ENCODE data around the gene COG2. TPM values are rescaled to one million over a fixed set of nuclear protein-coding genes. Genes with fewer than 3 reads are reported as not detected.

The COG2 gene
- total RNA-seq, 4 donors from 2014 or later = 21.5 to 46.5 (median 27.4) TPM

GRCh38 chr1:230691615-230692014 lies 49.3 kb downstream of the COG2 start:
- DNase-seq (no peak), ATAC-seq (no peak)
- H3K4me1 ChIP-seq = no peaks in the 10 kb centered on the region
- H3K27me3 ChIP-seq = no peaks in the 10 kb centered on the region
- intact Hi-C loops (cut with DNase I; ENCODE audit: low total_unique reads) (no loop called here), in situ Hi-C loops (cut with MboI; ENCODE audit: low sequenced_read_pairs in 4 of 4) (no loop called here)
- H3K9me3 ChIP-seq = no peaks in the 10 kb centered on the region
- H3K4me3 ChIP-seq = no peak overlapping the region
- peaks cover 0 to 72% of the 10 kb centered on the region in 2 donors for H3K36me3 ChIP-seq
- no peak for TF ChIP-seq POLR2A (IDR thresholded peaks at IDR 0.05)
- TF ChIP-seq, protein P1, sequence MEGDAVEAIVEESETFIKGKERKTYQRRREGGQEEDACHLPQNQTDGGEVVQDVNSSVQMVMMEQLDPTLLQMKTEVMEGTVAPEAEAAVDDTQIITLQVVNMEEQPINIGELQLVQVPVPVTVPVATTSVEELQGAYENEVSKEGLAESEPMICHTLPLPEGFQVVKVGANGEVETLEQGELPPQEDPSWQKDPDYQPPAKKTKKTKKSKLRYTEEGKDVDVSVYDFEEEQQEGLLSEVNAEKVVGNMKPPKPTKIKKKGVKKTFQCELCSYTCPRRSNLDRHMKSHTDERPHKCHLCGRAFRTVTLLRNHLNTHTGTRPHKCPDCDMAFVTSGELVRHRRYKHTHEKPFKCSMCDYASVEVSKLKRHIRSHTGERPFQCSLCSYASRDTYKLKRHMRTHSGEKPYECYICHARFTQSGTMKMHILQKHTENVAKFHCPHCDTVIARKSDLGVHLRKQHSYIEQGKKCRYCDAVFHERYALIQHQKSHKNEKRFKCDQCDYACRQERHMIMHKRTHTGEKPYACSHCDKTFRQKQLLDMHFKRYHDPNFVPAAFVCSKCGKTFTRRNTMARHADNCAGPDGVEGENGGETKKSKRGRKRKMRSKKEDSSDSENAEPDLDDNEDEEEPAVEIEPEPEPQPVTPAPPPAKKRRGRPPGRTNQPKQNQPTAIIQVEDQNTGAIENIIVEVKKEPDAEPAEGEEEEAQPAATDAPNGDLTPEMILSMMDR (IDR thresholded peaks at IDR 0.05 in 4 of 5, conservative IDR thresholded peaks at IDR 0.05 in 1 of 5) = no peak
- H3K27ac ChIP-seq = no peak overlapping the region

DNA sequence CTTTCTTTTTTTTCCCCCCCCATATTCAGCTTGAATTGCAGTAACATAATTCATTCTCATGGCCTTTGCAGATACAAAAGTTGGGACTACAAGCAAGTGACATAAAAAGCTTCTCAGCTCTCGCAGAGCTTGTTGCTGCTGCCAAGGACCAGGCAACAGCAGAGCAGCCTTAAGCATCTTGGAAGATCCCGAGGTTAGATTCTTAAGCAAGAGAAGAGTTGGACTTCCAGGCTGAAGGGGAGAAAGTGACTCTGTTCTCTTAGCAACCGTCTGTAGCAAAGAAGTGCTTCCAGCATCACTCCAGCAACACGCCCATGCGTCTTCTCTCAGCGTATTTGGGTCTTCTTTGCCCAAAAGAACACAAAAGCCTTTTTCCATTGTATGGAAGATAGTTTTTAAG lies 50.9 kb downstream of the COG2 start:
- no peaks in the 10 kb centered on the region for H3K27me3 ChIP-seq

DNA sequence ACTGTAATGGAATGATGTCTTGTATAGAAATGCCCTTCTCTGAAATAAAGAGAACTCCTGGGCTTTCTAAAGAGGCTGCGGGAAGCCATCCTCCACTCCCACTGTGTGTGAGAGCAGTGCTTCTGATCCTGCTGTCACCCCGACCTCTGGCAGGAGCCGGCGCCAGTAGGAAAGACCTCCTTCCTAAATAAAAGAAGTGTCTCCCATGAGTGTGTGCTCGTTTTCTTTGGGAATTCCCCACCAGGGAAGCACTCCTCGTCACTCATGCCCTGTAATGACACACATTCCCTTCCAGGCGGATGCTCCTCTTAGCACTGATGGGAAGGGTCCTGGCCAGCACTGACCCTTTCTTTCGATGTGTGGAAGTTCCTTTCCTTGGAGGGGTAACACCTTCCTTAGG lies 51.5 kb downstream of the COG2 start:
- Histone ChIP-seq H3K4me3 (no peak overlapping the region), H3K36me3 (peaks cover 0 to 51% of the 10 kb centered on the region in 2 donors), H3K27me3 (no peaks in the 10 kb centered on the region), H3K9me3 (no peaks in the 10 kb centered on the region), H3K27ac (no peak overlapping the region), H3K4me1 (peaks cover 0 to 7% of the 10 kb centered on the region in 2 donors)
- ATAC-seq (no peak), DNase-seq (no peak)
- no peak for TF ChIP-seq POLR2A (IDR thresholded peaks at IDR 0.05)
- TF ChIP-seq, protein P1 (IDR thresholded peaks at IDR 0.05 in 4 of 5, conservative IDR thresholded peaks at IDR 0.05 in 1 of 5) = no peak
- in situ Hi-C loops (cut with MboI; ENCODE audit: low sequenced_read_pairs in 4 of 4) (no loop called here), intact Hi-C loops (cut with DNase I; ENCODE audit: low total_unique reads) (no loop called here)

More for the DNA sequence above, 50.9 kb downstream of the COG2 start:
- H3K27ac ChIP-seq = no peak overlapping the region
- intact Hi-C loops (cut with DNase I; ENCODE audit: low total_unique reads) (no loop called here), in situ Hi-C loops (cut with MboI; ENCODE audit: low sequenced_read_pairs in 4 of 4) (no loop called here)
- no peak for TF ChIP-seq POLR2A (IDR thresholded peaks at IDR 0.05)
- TF ChIP-seq, protein P1 (IDR thresholded peaks at IDR 0.05 in 4 of 5, conservative IDR thresholded peaks at IDR 0.05 in 1 of 5) = no peak
- no peaks in the 10 kb centered on the region for H3K9me3 ChIP-seq
- ATAC-seq (no peak), DNase-seq (no peak)
- H3K4me1 ChIP-seq = peaks cover 0 to 7% of the 10 kb centered on the region in 2 donors
- H3K4me3 ChIP-seq = no peak overlapping the region
- peaks cover 0 to 56% of the 10 kb centered on the region in 2 donors for H3K36me3 ChIP-seq

- in situ Hi-C loops (cut with MboI; ENCODE audit: low sequenced_read_pairs in 4 of 4) = no loop called here
- H3K27me3 ChIP-seq = no peaks in the 10 kb centered on the region
- TF ChIP-seq, protein P1 (IDR thresholded peaks at IDR 0.05 in 4 of 5, conservative IDR thresholded peaks at IDR 0.05 in 1 of 5) = no peak
- TF ChIP-seq POLR2A (IDR thresholded peaks at IDR 0.05) = no peak
- ATAC-seq (no peak), DNase-seq (no peak)
- no peak overlapping the region for H3K27ac ChIP-seq
- H3K4me3 ChIP-seq = no peak overlapping the region
- peaks cover 0 to 44% of the 10 kb centered on the region in 2 donors for H3K36me3 ChIP-seq
- no peaks in the 10 kb centered on the region for H3K9me3 ChIP-seq
- intact Hi-C loops (cut with DNase I; ENCODE audit: low total_unique reads) = no loop called here
- H3K4me1 ChIP-seq = peaks cover 0 to 7% of the 10 kb centered on the region in 2 donors
Observed at GRCh38 chr1:230694464-230694863, 52.2 kb downstream of the COG2 start.

GRCh38 chr1:230694991-230695390 lies 52.7 kb downstream of the COG2 start:
- peaks cover 0 to 39% of the 10 kb centered on the region in 2 donors for H3K36me3 ChIP-seq
- no peaks in the 10 kb centered on the region for H3K27me3 ChIP-seq
- in situ Hi-C loops (cut with MboI; ENCODE audit: low sequenced_read_pairs in 4 of 4) (no loop called here), intact Hi-C loops (cut with DNase I; ENCODE audit: low total_unique reads) (no loop called here)
- DNase-seq = no peak
- peaks cover 0 to 7% of the 10 kb centered on the region in 2 donors for H3K4me1 ChIP-seq
- H3K4me3 ChIP-seq = no peak overlapping the region
- H3K9me3 ChIP-seq = no peaks in the 10 kb centered on the region
- H3K27ac ChIP-seq = no peak overlapping the region
- ATAC-seq = no peak
- no peak for TF ChIP-seq POLR2A (IDR thresholded peaks at IDR 0.05)
- TF ChIP-seq, protein P1 (IDR thresholded peaks at IDR 0.05 in 4 of 5, conservative IDR thresholded peaks at IDR 0.05 in 1 of 5) = no peak

Data from gastrocnemius medialis (tissue), 4 donors.